Uterus (tissue), 2 donors: ENCODE measurements around the gene CCDC69.

Experiments used
- POLR2A ChIP-seq, 2 donors: fragments of 450-650 bp; IDR thresholded peaks; one replicate each; pipeline ENCODE4 v1.6.1; 2016; ENCODE audit warnings: antibody characterized with exemption in 2 of 2, mild to moderate bottlenecking in 1 of 2, moderate library complexity in 1 of 2
- TF ChIP-seq, protein P1 (sequence below), 4 experiments: fragments of 200-600 bp in 2 of 4; fragments of 450-650 bp in 2 of 4; sonication (generic) in 2 of 4; IDR thresholded peaks; one replicate each; pipeline ENCODE4 v1.5.1; 2016 to 2019; ENCODE audit warnings: antibody characterized with exemption in 4 of 4, mild to moderate bottlenecking in 2 of 4, moderate library complexity in 1 of 4

DNA sequence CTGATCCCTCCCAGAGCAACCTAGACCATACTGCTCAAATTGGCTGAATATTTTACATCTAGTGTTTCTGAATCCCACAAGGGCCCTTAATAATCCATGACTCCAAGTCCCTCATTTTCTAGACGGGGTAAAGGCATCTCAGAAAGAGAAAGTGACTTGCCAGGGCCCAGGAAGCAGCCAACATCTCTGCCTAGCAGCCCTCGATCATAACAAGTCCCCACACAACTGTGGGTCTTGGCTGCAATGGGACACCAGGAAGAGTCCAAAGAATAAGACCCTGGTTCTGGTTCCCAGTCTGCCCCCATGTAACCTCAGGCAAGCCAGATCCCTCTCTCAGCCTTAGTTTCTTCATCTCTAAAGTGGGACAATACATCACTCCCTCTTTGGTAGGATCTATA is 72.6 kb downstream of the CCDC69 start:
- TF ChIP-seq, protein P1, sequence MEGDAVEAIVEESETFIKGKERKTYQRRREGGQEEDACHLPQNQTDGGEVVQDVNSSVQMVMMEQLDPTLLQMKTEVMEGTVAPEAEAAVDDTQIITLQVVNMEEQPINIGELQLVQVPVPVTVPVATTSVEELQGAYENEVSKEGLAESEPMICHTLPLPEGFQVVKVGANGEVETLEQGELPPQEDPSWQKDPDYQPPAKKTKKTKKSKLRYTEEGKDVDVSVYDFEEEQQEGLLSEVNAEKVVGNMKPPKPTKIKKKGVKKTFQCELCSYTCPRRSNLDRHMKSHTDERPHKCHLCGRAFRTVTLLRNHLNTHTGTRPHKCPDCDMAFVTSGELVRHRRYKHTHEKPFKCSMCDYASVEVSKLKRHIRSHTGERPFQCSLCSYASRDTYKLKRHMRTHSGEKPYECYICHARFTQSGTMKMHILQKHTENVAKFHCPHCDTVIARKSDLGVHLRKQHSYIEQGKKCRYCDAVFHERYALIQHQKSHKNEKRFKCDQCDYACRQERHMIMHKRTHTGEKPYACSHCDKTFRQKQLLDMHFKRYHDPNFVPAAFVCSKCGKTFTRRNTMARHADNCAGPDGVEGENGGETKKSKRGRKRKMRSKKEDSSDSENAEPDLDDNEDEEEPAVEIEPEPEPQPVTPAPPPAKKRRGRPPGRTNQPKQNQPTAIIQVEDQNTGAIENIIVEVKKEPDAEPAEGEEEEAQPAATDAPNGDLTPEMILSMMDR (IDR thresholded peaks at IDR 0.05) = no peak
- TF ChIP-seq POLR2A (IDR thresholded peaks at IDR 0.05) = no peak
